ENCODE data around the gene CASS4.
A peak's percentile ranks its signal among the peaks of the same experiment; 100 is the strongest.
"Not testable (repeated sequence)": the region's sequence is repeated elsewhere in the genome, so short reads cannot be mapped to it uniquely, and the experiment has no call there.

Gene CASS4

DNA sequence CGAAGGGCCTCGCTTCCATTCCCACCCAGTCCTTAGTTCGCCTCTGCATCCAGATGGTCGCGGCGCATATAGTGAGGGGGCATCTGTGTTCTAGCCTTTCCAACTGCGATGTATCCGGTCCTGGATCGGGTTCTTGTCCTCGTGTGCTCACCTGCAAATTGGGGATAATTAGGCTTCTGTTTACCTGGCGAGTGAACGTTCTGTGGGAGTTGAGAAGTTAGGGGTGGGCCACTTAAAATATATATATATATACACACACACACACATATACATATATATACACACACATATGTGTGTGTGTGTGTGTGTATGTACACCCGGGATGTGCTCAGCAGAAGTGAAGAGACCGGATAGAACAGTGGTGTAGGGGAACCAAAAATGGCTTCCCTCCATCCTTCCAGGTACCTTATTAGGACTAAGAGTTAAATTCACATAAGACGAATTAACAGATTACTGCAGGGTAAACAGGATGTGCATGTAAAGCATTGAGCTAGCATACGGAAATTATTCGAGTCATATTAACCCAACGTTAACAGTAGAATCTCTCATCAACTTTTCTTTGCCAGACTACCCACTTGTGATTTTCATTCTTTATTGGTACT is 19.1 kb upstream of the CASS4 start:
- DNase-seq: no peak

DNA sequence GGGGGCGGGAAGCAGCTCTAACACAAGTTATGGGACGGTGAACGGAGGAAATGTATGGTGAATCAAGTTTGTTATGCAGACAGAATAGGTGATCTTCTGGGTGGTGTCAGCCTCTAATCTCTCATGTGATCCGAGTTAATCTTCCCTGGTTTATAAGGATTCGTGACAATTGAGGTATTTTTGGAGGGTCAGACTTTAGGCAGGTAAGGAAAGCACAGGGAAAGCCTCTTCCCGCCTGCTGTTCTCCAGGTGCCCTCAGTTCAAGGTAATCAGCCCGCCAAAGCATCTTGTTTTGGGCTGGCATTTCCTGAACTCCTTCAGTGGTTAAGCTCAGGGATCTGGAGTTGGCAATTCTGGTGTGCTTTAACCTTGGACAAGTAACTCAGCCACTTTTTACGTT is 18.4 kb upstream of the CASS4 start:
- DNase-seq: no peak

DNA sequence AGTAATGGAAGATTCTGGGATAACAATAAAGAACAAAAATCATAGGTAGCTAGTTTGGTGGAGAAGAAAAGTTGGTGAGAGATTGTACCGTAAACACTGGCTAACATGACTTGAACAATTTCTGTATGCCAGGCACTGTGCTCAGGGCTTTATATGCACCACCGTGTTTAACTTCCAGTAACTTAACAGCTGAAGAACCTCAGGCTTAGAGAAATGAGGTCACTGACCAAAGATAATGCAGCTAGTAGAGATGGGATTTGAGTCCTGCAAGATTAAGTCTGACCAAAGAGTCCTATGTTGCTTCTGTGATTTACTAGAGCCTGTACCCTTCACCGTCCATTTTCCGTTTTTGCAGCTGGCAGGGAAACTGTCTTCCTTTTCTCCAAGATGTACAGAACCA is 16.9 kb upstream of the CASS4 start:
- no peak for DNase-seq

DNA sequence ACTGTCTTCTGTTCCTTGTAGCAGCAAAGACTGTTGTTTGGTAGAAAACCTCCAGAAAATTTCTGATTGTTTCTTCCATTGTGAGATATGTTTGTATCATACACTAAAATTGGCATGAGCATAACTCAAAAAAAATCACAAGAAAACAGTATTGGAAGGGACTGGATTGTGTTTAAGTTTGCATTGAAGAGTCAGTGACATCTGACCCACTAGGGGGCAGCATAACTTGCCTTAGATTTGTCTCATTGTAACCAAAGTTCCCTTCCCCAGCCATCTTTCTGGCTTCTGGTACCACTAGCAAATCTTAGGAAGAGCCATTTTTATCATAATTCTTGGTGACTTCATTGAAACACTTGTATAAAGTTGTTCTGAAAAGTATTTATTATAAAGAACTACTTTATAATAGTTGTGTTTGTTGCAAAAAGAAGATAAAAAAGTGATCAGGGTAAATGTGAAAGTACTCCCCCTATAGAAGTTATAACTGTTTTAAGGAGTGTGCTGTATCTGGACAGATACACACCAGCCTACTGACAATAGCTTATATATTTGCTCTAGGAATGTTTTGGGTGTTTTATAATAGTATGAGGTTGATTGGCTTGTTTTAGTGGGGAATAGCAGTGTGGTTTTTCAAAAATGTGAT is 11.9 kb upstream of the CASS4 start:
- peak; percentile 88 to 93 (median 89) for DNase-seq

DNA sequence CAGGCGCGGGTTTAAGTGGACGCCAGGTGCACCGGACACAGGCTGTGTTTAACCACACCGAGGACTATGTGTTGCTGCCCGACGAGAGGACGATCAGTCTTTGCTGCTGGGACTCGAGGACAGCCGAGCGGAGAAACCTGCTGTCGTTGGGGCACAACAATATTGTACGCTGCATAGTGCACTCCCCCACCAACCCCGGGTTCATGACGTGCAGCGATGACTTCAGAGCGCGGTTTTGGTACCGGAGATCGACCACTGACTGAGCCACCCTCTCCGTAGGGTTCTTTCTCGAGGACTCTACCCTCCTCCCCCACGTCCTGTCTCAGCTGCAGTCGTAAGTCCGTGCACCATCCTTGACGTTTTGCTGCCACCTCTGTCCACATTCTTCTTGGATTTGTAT is 8.6 kb upstream of the CASS4 start:
- no peak for DNase-seq

- DNase-seq: not testable (repeated sequence)
These were observed 6.7 kb upstream of the CASS4 start for GRCh38 chr20:56405356-56405755.

DNA sequence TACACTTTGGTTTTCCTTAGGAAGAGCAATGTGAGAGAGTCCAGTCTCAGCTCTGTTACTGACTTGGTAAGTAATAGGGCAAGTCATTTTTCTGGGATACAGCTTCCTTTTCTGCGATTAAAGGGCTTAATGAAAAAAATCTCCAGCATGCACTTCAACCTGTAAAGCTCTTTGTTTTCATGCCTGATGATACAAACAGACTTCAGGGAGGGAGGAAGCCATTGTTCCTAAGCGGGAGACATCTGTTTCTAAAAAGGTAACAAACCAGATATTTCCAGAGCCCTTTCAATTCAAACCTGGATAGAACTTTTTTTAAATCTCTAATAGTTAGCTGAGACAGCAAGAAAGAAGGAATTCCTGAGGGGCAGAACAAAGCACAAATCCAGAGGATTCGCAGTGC is 5.2 kb upstream of the CASS4 start:
- DNase-seq: no peak

GRCh38 chr20:56409521-56409920 is 2.5 kb upstream of the CASS4 start:
- peak; percentile 69 to 90 (median 80) for DNase-seq

DNA sequence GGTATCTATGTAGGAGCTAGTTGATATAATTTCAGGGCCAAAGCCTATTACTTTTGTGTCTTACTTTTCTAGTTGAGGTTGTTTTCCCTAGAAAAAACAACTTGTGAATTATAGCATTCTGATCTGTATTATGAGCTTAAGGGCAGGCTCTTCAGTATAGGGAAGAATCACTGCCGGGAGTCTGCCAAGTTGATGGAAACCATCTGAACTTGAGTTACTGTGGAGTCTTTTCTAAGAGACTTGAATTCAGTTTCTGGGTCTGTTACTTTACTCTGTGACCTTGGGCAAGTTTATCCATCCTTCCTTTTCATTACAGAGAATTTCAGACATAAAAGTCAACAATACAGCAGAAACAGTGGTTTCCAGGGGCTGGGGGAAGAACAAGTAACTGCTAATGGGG is 2.1 kb upstream of the CASS4 start:
- DNase-seq: no peak

GRCh38 chr20:56411287-56411686 is 773 bp upstream of the CASS4 start:
- DNase-seq: not testable (repeated sequence)

DNA sequence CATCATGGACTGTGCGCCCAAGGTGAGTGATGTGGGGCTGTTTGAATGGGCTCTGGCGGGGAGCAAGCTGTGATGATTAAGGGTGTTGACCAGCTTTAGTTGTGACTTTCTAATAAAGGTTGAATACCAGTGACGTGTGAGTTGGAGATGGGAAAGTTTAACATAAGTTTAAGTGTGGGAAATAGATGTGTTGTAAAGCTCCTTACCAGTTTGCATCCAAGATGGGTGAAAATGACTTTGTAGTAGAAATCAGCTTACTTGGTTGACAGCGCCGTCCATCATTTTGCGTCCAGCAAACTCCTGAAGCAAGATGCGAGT is 372 bp downstream of the CASS4 start:
- DNase-seq: no peak

DNA sequence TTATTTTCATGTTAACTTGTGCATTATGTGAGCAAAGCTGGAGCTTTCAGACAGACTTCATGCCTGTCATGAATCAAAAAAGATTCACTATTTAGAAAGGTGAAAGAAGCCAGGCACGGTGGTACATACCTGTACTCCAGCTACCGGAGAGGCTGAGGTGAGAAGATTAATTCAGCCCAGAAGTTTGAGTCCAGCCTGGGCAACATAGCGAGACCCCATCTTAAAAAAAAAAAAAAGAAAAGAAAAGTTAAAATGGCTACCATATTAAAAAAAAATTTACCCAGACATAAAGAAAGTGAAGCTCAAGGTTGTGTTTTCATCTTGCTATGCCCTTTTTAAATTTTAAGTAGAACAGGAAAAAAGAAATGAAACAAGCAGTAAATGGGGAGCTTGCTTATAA is 889 bp downstream of the CASS4 start:
- no peak for DNase-seq

DNA sequence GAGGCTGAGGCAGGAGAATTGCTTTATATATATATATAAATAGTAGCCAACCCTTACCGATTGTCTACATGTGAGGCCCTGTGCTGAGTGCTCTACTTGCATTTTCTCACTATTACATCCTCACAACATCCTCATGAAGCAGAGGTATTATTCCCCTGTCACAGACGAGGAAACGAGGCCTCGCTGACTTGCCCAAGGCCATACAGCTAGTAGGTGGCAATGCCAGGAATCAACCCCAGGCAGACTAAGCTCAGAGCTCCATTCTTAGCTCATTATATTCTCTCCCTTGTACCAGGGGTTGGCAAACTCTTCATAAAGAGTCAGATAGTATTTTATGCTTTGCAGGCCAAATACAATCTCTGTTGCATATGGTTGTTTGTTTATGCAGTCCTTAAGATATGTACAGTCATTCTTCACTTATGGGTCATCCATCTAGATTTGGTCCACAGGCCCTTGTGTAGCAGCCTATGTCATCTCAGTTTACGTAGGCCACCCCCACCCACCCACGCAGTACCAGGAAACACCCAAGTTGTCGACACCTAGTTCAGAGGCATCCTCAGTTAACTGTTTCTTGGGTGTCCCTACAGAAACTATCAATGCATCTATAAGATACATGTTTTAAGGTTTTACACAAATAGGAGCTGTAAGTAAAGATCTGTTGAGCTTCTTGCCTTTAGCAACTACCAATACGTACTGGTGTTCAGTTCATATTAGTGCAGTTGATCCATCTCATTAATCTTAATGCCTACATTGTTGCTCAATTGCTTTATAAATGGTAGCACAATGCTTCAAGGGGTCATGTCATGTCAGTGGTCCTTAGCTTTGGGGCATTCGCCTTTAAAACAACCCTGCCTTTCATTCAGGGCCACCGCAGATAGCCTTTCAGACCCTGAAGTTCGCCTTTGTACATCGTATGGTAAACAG is 3.0 kb downstream of the CASS4 start:
- DNase-seq: peak in 2 of 4 experiments; percentile 43 to 64

DNA sequence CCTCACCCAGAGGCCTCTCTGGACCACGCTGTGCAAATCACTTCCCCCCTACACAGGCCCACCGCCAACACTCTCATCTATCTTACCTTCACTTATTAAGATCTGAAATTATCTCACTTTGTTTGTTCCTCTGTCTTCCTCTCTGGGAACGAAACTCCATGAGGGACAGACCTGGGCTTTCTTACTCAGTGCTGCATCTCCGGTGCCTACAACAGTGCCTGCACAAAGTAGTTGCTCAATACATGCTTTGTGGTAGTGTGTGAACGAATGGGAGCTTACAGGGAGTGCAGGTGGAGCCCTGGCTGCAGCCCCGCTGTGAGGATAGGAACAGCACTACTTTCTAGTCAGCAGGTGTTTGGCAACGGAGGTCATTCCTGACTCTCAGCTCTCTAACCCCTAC is 5.3 kb downstream of the CASS4 start:
- DNase-seq: no peak

- DNase-seq: no peak
These were observed 5.9 kb downstream of the CASS4 start for GRCh38 chr20:56417911-56418310.

DNA sequence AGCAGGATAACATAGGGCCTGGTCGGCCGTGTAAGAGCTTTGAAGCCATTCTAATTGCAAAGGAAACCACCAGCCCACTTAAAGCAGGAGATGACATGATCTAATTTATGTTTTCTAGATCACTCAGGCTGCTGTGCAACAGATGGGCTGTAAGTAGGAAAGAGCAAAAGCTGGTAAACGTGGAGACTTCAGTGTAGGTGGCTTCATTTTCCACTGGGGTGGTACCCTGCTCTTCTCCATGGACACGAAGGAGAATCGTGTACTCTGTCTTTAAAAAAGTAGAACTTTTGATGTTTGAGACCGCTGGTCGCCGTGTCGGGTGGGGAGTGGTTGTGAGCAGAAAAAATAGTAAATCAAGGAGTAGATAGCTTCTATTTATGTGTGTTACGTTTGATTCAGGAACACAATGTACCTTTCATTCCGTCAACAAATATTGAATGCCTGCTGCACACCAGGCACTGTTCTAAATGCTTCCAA is 6.4 kb downstream of the CASS4 start:
- peak in 3 of 4 experiments; percentile 27 to 61 (median 49) for DNase-seq

- no peak for DNase-seq
These were observed 8.0 kb downstream of the CASS4 start for GRCh38 chr20:56420028-56420427.

GRCh38 chr20:56420940-56421688 is 9.1 kb downstream of the CASS4 start:
- peak in 1 of 4 experiments; percentile 29 for DNase-seq

- DNase-seq: peak; percentile 73 to 89 (median 81)
These were observed 10.2 kb downstream of the CASS4 start for GRCh38 chr20:56422076-56422823.

GRCh38 chr20:56422824-56423189 is 10.7 kb downstream of the CASS4 start:
- DNase-seq: peak in 1 of 4 experiments; percentile 70

DNA sequence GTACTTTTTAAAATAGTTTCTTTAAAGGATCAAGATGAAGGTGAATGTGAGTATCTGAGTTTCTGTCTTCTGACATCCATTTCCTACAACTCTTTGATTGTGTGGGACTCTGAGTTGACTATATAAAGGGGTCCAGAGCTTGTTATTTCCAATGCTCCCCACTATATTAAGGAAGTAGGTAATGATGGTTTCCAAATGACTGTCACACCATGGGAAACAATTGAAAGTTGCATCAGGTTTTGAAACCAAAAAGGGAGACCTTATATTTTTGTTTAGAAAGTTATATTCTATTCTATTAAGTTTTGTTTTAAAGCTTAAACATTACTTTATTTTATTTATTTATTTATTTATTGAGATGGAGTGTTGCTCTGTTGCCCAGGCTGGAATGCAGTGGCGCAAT is 11.2 kb downstream of the CASS4 start:
- DNase-seq: peak in 3 of 4 experiments; percentile 32 to 67 (median 64)

GRCh38 chr20:56423886-56424285 is 11.8 kb downstream of the CASS4 start:
- no peak for DNase-seq

All from suppressor macrophage (primary cell).